HG02981 (cell line): ENCODE measurements around the gene SCN1B.
"Not testable (repeated sequence)": the region's sequence is repeated elsewhere in the genome, so short reads cannot be mapped to it uniquely, and the experiment has no call there.

ENCODE experiments used
- ATAC-seq: cut with Tn5 transposase; IDR thresholded peaks from one replicate; pipeline ENCODE4 v1.9.1; 2021; ENCODE audit warnings: mild to moderate bottlenecking, moderate library complexity; ENCODE audit not compliant: unreplicated experiment

The SCN1B gene

GRCh38 chr19:35034588-35035382 is 4.5 kb downstream of the SCN1B start:
- ATAC-seq, result no peak

GRCh38 chr19:35037716-35038622 is 7.7 kb downstream of the SCN1B start:
- no peak for ATAC-seq

- no peak for ATAC-seq
Measured at GRCh38 chr19:35038623-35039512, 8.6 kb downstream of the SCN1B start.

- ATAC-seq, result no peak
Measured at GRCh38 chr19:35039881-35040825, 9.9 kb downstream of the SCN1B start.

GRCh38 chr19:35040826-35041547 is 10.7 kb downstream of the SCN1B start:
- ATAC-seq, result no peak

- ATAC-seq, result no peak
Measured at GRCh38 chr19:35041548-35042055, 11.3 kb downstream of the SCN1B start, which contains the start of gene HPN. TSS of gene HPN (plus strand) at chr19:35041721. CDS start at chr19:35042507, 786 bp downstream.

GRCh38 chr19:35042056-35042730 is 11.9 kb downstream of the SCN1B start:
- ATAC-seq, result no peak

- ATAC-seq, result no peak
Measured at GRCh38 chr19:35042954-35043604, 12.8 kb downstream of the SCN1B start.

- no peak for ATAC-seq
Measured at GRCh38 chr19:35043906-35044305, 13.6 kb downstream of the SCN1B start.

- ATAC-seq, result no peak
Measured at GRCh38 chr19:35044317-35045117, 14.2 kb downstream of the SCN1B start.

- ATAC-seq, result peak; percentile 71
Measured at GRCh38 chr19:35045667-35046300, 15.5 kb downstream of the SCN1B start.

- ATAC-seq, result no peak
Measured at GRCh38 chr19:35046461-35046860, 16.2 kb downstream of the SCN1B start.

- ATAC-seq, result no peak
Measured at GRCh38 chr19:35048911-35049411, 18.7 kb downstream of the SCN1B start.

- no peak for ATAC-seq
Measured at GRCh38 chr19:35049456-35049855, 19.2 kb downstream of the SCN1B start.

GRCh38 chr19:35050662-35051061 is 20.4 kb downstream of the SCN1B start:
- not testable (repeated sequence) for ATAC-seq

GRCh38 chr19:35051268-35051667 is 21.0 kb downstream of the SCN1B start:
- ATAC-seq, result not testable (repeated sequence)
